GM19324 (cell line): ENCODE measurements around the gene ARHGEF7.

ENCODE experiments used
- ATAC-seq: cut with Tn5 transposase; IDR thresholded peaks from one replicate; pipeline ENCODE4 v1.9.1; 2021; ENCODE audit warnings: mild to moderate bottlenecking, moderate library complexity; ENCODE audit not compliant: unreplicated experiment, low FRiP score

Gene ARHGEF7

DNA sequence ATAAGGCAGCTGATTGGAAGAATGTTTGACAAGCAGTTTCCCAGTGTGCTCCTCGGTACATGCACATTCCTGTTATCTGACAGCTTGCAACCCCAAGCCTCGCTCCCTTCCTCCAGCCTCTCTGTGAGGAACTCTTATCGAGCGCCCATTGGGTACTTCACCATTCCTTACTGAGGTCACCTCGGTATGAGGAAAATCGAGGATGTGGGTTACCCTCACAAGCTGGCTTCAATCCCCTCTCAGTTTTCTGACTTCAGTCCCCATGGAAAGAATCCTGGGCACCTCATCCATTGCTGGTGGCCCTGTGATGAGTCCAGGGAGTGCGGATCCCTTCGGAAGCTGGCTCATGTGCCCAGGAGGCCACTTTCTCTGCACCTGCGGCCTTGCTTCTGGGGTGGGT lies 222.6 kb downstream of the ARHGEF7 start:
- no peak for ATAC-seq

DNA sequence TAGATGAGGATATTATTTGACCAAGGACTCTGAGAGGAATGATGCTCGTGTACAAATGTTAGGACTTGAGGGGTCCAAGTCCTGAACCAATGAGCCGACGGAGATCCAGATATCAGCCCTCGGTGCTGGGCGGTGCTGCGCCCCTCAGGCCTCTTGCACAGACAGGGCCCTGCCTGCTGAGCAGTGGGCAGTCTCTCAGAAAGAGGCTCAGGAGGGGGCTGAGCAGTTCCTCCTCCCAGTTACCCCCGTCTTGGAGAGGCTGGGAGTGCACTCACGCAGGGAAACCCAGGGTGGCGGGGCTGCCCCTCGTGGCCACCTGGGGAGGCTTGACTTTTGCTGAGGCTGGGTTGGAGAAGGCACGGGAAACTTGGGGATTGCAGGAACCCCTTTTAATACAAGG lies 223.7 kb downstream of the ARHGEF7 start:
- ATAC-seq, result no peak

DNA sequence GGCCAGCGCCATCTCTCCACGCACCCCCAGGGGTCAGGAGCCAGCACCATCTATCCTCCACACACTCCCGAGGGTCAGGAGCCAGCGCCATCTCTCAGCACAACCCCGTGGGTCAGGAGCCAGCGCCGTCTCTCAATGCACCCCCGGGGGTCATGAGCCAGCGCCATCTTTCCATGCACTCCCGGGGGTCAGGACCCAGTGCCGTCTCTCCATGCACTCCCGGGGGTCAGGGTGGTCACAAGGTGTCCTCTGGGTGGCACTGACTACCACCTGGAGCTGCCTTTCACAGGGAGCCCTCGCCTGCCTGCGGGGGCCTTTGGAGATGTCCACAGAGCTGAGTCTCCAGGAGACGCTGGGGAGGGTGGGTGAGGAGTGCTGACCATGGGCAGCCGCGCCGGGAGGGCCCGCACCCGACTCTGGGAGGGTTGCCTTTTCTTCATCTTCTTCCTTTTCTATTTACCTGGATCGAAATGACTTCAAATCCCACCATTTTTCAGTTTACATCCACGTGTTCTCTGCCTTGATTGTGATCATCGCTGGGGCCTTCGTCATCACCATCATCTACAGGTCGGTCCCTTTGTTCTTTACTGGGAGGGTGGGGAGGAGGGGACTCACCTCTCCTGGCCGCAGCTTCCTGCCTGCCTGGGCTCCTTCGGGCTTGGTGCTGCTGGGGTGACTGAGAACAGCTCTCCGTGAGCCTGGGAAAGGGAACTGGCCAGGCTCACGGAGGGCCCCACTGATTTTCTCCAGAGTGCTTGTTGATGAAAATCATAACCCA lies 224.4 kb downstream of the ARHGEF7 start:
- no peak for ATAC-seq

DNA sequence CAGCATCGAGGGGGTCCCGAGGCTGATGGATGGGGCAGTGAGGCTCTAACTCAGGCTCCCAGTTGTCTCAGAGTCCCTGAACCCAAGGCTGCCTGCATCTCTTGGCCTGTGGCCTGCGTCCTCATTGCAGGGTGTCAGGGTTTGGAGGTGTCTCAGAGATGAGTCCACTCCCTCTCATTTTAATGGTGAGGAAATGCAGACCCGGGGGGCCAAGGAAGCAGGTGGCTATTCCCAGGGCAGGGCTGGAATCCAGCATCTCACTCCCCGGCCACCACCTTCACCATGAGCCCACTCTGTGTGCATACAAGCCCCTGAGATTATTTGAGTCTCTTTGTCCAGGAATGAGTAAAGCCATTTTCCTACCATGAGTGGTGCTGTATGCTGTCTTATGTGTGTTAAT lies 226.8 kb downstream of the ARHGEF7 start:
- no peak for ATAC-seq

DNA sequence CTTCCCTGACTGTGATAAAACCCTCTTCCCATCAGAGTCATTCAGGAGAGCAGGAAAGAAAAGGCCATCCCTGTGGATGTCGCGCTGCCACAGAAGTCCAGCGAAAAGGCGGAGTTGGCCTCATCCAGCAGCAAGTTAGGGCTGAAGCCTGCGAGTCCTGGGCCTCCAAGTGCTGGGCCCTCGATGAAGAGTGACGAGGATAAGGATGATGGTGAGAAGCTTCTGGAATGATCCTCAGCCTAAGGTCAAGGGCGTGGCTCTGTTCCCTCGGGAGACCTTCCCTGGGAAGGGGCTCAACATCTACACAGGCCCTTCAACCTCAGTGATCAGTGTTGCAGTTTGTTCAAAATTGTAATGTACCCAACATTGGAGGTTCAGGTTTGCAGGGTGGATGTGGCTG lies 227.6 kb downstream of the ARHGEF7 start:
- ATAC-seq, result no peak

DNA sequence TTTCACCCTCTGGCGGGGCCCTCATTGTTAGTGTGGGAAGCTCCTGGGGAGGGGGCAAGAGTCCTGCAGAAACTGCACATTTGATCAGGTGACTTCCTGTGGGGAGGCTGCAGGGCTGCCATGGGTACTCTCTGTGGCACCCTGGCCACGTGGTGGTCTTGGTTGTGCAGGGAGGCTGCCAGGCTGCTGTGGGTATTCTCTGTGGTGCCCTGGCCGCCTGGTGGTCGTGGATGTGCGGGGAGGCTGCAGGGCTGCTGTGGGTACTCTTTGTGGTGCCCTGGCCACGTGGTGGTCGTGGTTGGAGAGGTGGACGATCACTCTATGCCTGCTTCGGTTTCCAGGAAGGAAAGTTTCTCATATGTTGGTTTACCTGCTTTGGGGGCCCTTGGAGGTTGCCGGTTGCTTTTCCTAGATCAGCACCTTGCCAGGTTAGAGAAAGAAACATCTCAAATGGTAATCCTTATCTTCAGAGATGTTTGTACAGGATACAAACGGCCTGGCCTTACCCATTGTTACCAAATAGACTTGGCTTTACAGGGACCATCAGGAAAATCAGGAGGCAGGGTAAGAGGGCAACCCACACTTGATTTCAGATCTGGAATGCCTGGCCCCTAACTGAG lies 228.2 kb downstream of the ARHGEF7 start:
- ATAC-seq, result no peak

DNA sequence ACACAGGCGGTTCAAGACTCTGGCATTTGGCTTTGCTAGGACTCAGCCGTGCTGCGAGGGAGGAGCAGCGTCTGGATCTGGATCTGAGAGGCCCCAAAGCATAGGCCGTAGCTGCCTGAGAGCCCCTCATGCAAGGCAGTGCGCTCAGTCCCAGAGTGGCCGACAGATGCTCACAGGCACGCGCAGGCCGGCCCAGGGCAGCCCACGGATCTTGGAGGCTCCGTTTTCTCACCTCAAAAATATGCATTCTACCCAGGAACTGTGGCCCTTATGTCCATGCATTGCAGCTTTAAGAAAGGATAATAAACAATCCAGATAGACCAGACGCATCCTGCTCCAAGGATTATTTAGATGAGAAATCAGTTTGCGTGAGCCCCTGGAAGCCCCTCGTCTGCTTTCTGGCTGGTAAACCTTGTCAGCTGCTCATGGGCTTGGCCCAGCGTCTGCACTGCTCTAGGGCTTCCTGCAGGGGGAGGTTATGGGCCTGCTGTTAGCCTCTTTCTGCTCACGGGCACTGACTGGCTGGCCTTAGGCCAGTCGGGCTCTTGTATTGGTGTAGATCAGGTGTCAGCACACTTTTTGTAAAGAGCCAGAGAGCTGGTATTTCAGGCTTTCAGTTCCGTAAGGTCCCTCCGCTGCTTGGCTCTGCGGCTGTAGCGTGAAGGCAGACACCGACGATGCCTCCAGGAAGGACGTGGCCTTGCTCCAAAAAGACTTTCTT lies 229.5 kb downstream of the ARHGEF7 start:
- no peak for ATAC-seq

DNA sequence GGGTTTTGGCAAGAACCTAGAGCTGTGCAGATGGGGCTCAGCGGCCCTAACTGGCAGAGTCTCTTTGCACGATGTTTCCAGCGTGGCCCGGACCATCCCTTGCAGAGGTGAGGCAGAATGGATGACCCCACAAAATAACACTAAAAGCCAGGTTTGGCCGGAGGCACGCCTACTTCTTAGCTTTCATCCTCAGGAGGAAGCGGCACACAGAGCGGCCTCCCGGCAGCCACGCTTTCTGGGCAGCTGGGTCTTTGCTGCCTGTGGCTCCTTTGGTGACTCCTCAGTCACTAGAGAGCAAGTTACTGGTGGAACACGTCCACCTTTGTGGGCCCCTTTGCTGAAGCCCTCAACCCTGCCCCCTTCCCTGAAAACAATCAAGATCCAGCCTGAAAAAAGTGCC lies 230.6 kb downstream of the ARHGEF7 start:
- no peak for ATAC-seq

DNA sequence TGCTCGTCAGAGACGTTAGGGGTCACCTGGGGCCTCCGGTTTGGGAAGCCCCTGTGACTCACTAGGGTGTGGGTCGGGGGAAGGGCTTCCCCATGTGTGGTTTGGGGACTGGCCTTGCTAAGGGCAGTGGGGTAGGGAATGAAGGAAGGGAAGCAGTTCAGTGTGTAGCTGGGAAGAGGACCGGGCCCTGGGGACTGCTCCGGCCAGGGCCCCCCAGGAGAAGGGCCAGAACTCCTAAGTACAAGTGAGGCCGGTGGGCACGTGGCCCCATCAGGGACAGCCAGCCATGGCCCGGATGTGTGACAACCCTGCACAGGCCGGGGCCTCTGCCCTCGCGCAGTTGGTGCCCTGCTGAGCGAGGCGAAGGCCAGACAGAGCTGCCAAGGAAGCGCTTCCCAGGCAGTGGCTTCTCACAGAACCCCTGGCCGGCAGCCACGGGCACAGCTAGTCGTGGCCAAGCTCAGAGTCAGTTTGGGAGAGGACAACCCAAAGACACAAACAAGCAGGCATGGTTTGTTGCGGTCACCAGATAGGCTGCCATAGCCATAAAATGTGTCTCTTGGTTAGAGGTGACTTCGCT lies 231.1 kb downstream of the ARHGEF7 start:
- ATAC-seq, result no peak

DNA sequence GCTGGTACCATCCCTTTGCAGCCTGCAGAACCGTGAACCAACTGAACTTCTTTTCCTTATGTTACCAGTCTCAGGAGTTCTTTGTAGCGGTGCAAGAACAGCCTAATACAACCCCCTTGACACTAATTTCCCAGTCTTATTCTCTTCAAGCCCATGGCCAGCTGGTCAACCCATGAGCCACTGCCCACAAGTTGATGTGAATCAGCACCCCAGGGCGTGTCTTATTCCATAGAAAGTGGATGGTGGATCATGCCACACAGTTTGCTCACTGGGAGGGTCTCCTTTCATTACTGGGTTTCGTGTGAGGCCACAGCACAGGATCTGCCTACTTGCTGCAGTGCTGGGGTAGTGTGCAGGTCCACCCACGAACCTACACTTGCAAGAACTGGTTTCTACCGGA lies 232.3 kb downstream of the ARHGEF7 start:
- no peak for ATAC-seq

DNA sequence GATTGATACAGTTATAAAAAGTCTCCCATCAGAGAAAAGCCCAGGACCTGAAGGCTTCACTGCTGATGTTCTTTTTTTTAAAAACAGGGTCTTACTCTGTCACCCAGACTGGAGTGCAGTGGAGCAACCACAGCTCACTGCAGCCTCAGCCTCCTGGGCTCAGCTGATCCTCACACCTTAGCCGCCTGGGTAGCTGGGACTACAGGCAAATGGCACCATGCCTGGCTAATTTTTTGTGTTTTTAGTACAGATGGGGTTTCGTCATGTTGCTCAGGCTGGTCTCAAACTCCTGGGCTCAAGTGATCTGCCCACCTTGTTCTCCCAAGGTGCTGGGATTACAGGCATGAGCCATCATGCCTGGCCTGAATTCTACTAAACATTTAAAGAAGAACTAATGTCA lies 238.4 kb downstream of the ARHGEF7 start:
- no peak for ATAC-seq

DNA sequence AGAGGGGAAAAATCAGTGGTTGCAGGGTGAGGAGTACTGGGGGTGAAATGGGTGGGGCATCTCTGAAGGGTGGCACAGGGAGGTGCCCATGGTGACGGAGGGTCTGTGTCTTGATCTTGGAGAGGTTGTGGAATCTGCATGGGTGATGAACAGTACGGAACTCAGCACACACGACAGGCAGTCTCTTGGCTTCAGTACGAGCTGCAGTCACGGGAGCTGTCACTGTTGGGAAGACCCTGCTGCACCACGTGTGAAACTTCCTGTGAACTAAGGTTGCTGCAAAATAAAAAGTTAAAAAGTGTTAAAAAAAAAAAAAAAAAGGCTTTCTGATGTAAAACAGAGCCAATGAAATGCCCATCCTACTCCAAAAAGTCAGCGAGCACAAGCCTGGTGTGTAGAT lies 239.7 kb downstream of the ARHGEF7 start:
- no peak for ATAC-seq
